Heart left ventricle (tissue), 13 donors: Measurements from ENCODE around the gene AIMP1.

ENCODE experiments used
- CTCF ChIP-seq, 12 donors: fragments of 200-600 bp; sonication (generic) in 4 of 12; IDR thresholded peaks; one replicate each; pipeline versions ENCODE4 v1.5.0 to v1.8.0; 2018 to 2022; ENCODE audit warnings: antibody characterized with exemption in 12 of 12, mild to moderate bottlenecking in 5 of 12
- POLR2A ChIP-seq, 2 donors: fragments of 450-650 bp; IDR thresholded peaks; one replicate each; pipeline ENCODE4 v1.6.1; 2017; ENCODE audit warnings: antibody characterized with exemption in 2 of 2, mild to moderate bottlenecking in 2 of 2, moderate library complexity in 2 of 2
- donor health status: ischemic (EF 13 %, LVEDD 7.1; RV severe dilation, severe dysfunction).
- donor health status: DM: no; HTN: yes; CAD: no.
- donor health status: DM: no; HTN: no; CAD: no.
- donor health status: ischemic (EF 25% LVEDD 6.9; RV normal size, moderate dysfunction).
- donor health status: ischemic (EF 25% LVEDD 5.7; RV mildly dilated, moderate dysfunction).
- donor health status: ischemic (EF 35%, LVEDD 5.7; RV mildly dilated, moderate dysfunction).
- donor health status: nonischemic (EF 11% LVEDD 7.7; RV severe dilation, severe dysfunction).
- donor health status: DM: yes; HTN: yes; CAD: no.
- donor health status: PGD.
- donor health status: ischemic (EF 29% LVEDD 5.4; RV normal size, mild dysfunction).
- donor health status: nonischemic (EF 23%, LVEDD 6.1; RV moderate dilation, normal function).

DNA sequence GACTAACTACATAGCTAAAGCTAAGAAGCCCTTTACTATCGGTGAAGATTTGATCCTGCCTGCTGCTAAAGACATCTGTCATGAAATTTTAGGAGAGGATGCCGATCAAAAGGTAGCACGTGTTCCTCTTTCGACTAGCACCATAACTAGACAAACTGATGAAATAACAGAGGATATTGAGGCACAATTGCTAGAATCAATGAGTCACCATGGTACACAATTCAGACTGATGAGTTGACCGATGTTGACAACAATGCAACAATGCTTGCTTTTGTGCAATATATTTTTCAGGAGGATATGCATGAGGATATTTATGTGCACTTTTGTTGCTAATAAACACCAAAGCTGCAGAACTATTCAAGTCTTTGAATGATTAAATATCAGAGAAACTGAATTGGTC lies 24.7 kb upstream of the AIMP1 start:
- TF ChIP-seq CTCF (IDR thresholded peaks at IDR 0.05) (no peak), POLR2A (IDR thresholded peaks at IDR 0.05) (no peak)
